Caco-2 (cell line): Measurements from ENCODE around the gene ZNHIT1. TPM values are rescaled to one million over a fixed set of nuclear protein-coding genes. Genes with fewer than 3 reads are reported as not detected.
"Not testable (repeated sequence)": the region's sequence is repeated elsewhere in the genome, so short reads cannot be mapped to it uniquely, and the experiment has no call there.

Experiments used
- BruUV-seq: library from RNA; stranded (reverse); fragments of 400-500 nt; replicated peaks from 2 replicates; lab custom pipeline; 2021; lab: Mats Ljungman, UMichigan
- CTCF ChIA-PET: fragments of 300-600 bp; sonication (Branson Sonifier 250); formaldehyde crosslinking; loops from one replicate; lab custom pipeline; 2022; ENCODE audit warnings: antibody characterized with exemption; lab: Charles Lee
- POLR2A ChIA-PET: fragments of 300-600 bp; sonication (Branson Sonifier 250); formaldehyde crosslinking; loops from one replicate; lab custom pipeline; 2022; ENCODE audit warnings: antibody characterized with exemption; lab: Charles Lee
- DNase-seq, 2 experiments: peaks; one replicate each; pipeline versions ENCODE4 v3.0.0 to v3.0.0-alpha.2; 2020 to 2022
- H3K27me3 ChIP-seq: replicated peaks from 2 replicates; pipeline ENCODE4 v1.6.0; 2011; ENCODE audit warnings: low read length; ENCODE audit not compliant: control insufficient read depth, insufficient read depth
- H3K36me3 ChIP-seq: 2 replicates; pipeline ENCODE4 v1.5.1; 2011; ENCODE audit warnings: low read length; ENCODE audit not compliant: control insufficient read depth, insufficient read depth
- H3K4me1 ChIP-seq: fragments of 250-450 bp; sonication (Bioruptor Pico); 2 replicates; pipeline ENCODE4 v1.5.1; 2020; ENCODE audit warnings: mild to moderate bottlenecking
- H3K4me3 ChIP-seq: 2 replicates; pipeline ENCODE4 v1.5.1; 2011; ENCODE audit warnings: low read depth, mild to moderate bottlenecking, control low read depth, low read length
- H3K9me3 ChIP-seq: fragments of 250-450 bp; sonication (Bioruptor Pico); 2 replicates; pipeline ENCODE4 v1.5.1; 2020; ENCODE audit warnings: mild to moderate bottlenecking, moderate library complexity
- H3K27ac Mint-ChIP-seq: one replicate; pipeline ENCODE4 v1.8.0; 2022; ENCODE audit warnings: mixed read lengths; ENCODE audit not compliant: unreplicated experiment
- H3K27me3 Mint-ChIP-seq: one replicate; pipeline ENCODE4 v1.8.0; 2022; ENCODE audit warnings: mixed read lengths; ENCODE audit not compliant: insufficient read depth, unreplicated experiment
- H3K36me3 Mint-ChIP-seq: one replicate; pipeline ENCODE4 v1.8.0; 2022; ENCODE audit warnings: mild to moderate bottlenecking, mixed read lengths; ENCODE audit not compliant: insufficient read depth, unreplicated experiment
- H3K4me1 Mint-ChIP-seq: one replicate; pipeline ENCODE4 v1.8.0; 2022; ENCODE audit warnings: low read depth, mixed read lengths; ENCODE audit not compliant: unreplicated experiment
- H3K4me3 Mint-ChIP-seq: one replicate; pipeline ENCODE4 v1.8.0; 2022; ENCODE audit warnings: mild to moderate bottlenecking, moderate library complexity, mixed read lengths; ENCODE audit not compliant: unreplicated experiment
- H3K9me3 Mint-ChIP-seq: one replicate; pipeline ENCODE4 v1.8.0; 2022; ENCODE audit warnings: mixed read lengths; ENCODE audit not compliant: unreplicated experiment
- intact Hi-C: fragments of 100-400 bp; cut with micrococcal nuclease; formaldehyde crosslinking; loops from one replicate; pipeline ENCODE4 v1.10.0; 2022; ENCODE audit not compliant: unreplicated experiment
- total RNA-seq: library from RNA; stranded (reverse); gene quantifications from 2 replicates; pipeline ENCODE4 v1.2.3, GENCODE V29; 2022
- TF ChIP-seq, protein P1 (sequence below), 2 experiments: fragments of 200-600 bp in 1 of 2; IDR thresholded peaks; 1 replicate in 1 of 2; 2 replicates in 1 of 2; pipeline versions ENCODE4 v1.5.1 to v1.8.0; 2011 to 2022; ENCODE audit warnings: antibody characterized with exemption in 1 of 2, control low read depth in 1 of 2, inconsistent platforms in 1 of 2, low read depth in 1 of 2, low read length in 1 of 2, mild to moderate bottlenecking in 1 of 2, moderate library complexity in 1 of 2; ENCODE audit not compliant: insufficient read depth in 1 of 2, severe bottlenecking in 1 of 2, unreplicated experiment in 1 of 2

Gene ZNHIT1
- total RNA-seq, 1 experiment from 2014 or later = 64.0 TPM

DNA sequence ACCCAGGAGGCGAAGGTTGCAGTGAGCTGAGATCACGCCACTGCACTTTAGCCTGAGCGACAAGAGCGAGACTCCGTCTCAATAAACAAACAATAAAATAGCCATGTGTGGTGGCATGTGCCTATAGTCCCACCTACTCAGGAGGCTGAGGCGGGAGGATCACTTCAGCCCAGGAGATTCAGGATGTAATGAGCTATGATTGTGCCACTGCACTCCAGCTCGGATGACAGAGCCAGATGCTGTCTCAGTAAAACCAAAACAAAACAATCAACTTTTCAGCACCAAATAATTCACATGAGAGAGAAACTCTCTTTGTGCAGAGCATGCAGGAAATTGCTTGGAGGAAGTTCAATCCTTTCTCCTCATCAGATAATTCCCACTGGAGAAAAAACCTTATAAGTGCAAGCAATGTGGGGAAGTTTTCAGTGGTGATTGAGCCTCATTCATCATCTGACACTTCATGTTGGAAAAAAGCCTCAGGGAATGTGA, 40.3 kb downstream of the ZNHIT1 start:
- H3K4me1 Mint-ChIP-seq = no peaks in the 10 kb centered on the region
- BruUV-seq = no TSS peak

DNA sequence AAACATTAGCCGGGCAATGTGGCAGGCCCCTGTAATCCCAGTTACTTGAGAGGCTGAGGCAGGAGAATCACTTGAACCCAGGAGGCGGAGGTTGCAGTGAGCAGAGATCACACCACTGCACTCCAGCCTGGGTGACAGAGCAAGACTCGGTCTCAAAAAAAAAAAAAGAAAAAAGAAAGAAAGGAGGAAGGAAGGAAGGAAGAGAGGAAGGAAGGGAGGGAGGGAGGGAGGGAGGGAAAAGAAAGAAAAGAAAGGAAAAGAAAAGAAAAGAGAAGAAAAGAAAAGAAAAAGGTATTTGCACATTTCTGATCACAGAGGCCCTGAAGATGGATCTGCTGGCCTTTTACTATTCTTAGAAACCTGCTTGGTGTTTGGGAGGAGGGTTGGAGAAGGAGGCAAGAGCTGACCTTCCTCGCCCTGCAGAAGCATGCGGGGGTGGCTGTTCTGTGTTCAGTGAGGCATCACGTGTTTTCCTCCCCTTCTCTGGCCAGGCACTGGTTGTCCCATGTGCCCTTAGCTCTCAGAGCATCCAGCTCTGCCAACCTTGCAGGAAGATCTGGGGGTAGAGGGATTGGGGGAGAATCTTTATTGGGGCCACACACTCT, 46.2 kb downstream of the ZNHIT1 start:
- H3K4me3 Mint-ChIP-seq, POLR2A ChIA-PET, H3K9me3 Mint-ChIP-seq, DNase-seq, H3K36me3 ChIP-seq, H3K27ac Mint-ChIP-seq, H3K27me3 Mint-ChIP-seq, H3K9me3 ChIP-seq, BruUV-seq, intact Hi-C loops, H3K4me1 ChIP-seq, H3K36me3 Mint-ChIP-seq, H3K4me3 ChIP-seq, H3K4me1 Mint-ChIP-seq, H3K27me3 ChIP-seq: not testable (repeated sequence)
- CTCF ChIA-PET = interaction anchor here (1.3 kb wide), 1 partner anchor 19 kb away, joined by 3 read pairs; no protein-coding TSS in a partner anchor

More for the DNA sequence above, 40.3 kb downstream of the ZNHIT1 start:
- ChIA-PET POLR2A (no interaction called here), CTCF (interaction anchor here (1.4 kb wide), 1 partner anchor 24 kb away, joined by 4 read pairs; no protein-coding TSS in a partner anchor)
- no peaks in the 10 kb centered on the region for H3K27me3 ChIP-seq
- intact Hi-C loops = no loop called here
- H3K4me3 Mint-ChIP-seq = no peak overlapping the region
- H3K9me3 Mint-ChIP-seq = no peaks in the 10 kb centered on the region
- H3K27me3 Mint-ChIP-seq = no peaks in the 10 kb centered on the region
- H3K36me3 Mint-ChIP-seq = no peaks in the 10 kb centered on the region
- H3K9me3 ChIP-seq = no peaks in the 10 kb centered on the region
- H3K27ac Mint-ChIP-seq = no peak overlapping the region
- TF ChIP-seq, protein P1, sequence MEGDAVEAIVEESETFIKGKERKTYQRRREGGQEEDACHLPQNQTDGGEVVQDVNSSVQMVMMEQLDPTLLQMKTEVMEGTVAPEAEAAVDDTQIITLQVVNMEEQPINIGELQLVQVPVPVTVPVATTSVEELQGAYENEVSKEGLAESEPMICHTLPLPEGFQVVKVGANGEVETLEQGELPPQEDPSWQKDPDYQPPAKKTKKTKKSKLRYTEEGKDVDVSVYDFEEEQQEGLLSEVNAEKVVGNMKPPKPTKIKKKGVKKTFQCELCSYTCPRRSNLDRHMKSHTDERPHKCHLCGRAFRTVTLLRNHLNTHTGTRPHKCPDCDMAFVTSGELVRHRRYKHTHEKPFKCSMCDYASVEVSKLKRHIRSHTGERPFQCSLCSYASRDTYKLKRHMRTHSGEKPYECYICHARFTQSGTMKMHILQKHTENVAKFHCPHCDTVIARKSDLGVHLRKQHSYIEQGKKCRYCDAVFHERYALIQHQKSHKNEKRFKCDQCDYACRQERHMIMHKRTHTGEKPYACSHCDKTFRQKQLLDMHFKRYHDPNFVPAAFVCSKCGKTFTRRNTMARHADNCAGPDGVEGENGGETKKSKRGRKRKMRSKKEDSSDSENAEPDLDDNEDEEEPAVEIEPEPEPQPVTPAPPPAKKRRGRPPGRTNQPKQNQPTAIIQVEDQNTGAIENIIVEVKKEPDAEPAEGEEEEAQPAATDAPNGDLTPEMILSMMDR (IDR thresholded peaks at IDR 0.05; ENCODE audit: insufficient read depth in 1 of 2, low read depth in 1 of 2, low read length in 1 of 2, severe bottlenecking in 1 of 2, unreplicated experiment in 1 of 2) = no peak
- DNase-seq = no peak
- H3K4me1 ChIP-seq = no peaks in the 10 kb centered on the region
- H3K36me3 ChIP-seq = no peaks in the 10 kb centered on the region
- no peak overlapping the region for H3K4me3 ChIP-seq

DNA sequence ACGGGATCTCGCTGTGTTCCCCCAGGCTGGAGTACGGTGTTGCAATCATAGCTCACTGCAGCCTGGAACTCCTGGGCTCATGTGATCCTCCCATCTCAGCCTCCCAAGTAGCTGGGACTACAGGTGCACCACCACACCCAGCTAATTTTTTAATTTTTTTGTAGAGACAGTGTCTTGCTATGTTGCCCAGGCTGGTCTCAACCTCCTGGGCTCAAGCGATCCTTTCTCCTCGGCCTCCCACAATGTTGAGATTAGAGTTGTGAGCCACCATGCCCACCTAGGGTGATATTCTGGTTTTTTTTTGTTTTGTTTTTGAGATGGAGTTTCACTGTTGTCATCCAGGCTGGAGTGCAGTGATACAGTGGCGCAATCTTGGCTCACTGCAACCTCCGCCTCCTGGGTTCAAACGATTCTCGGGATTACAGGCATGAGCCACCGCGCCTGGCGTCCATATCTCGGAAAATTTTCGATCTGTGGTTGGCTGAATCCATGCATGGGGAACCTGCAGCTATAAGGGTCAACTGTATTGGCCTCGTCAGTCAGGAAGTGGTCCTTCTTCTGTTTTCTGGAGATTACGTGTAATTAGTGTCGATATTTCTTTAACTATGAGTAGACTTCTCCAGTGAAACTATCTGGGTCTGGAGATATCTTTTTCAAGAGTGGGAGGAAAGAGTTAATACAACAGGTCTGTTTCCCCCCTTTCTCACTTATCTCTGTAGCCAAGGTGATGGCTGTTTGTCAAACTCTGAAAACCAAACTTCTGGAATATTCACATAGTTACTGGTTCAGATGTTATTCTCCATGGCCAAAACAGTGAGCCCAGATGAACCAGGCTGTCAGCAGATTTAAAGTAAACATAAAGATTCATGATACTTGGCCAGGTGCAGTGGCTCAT, 47.9 kb downstream of the ZNHIT1 start:
- H3K36me3 ChIP-seq = no peaks in the 10 kb centered on the region
- H3K9me3 ChIP-seq = no peaks in the 10 kb centered on the region
- ChIA-PET CTCF (interaction anchor here (1.3 kb wide), 1 partner anchor 17 kb away, joined by 3 read pairs; no protein-coding TSS in a partner anchor), POLR2A (no interaction called here)
- no peak for DNase-seq
- Mint-ChIP-seq H3K4me3 (no peak overlapping the region), H3K27me3 (no peaks in the 10 kb centered on the region), H3K27ac (no peak overlapping the region), H3K9me3 (no peaks in the 10 kb centered on the region), H3K36me3 (no peaks in the 10 kb centered on the region), H3K4me1 (no peaks in the 10 kb centered on the region)
- H3K4me3 ChIP-seq = no peak overlapping the region
- no peaks in the 10 kb centered on the region for H3K4me1 ChIP-seq
- intact Hi-C loops = no loop called here
- TF ChIP-seq, protein P1 (IDR thresholded peaks at IDR 0.05; ENCODE audit: insufficient read depth in 1 of 2, low read depth in 1 of 2, low read length in 1 of 2, severe bottlenecking in 1 of 2, unreplicated experiment in 1 of 2) = no peak
- H3K27me3 ChIP-seq = no peaks in the 10 kb centered on the region
- BruUV-seq = no TSS peak
